Right lobe of liver (tissue), 6 donors: ENCODE data around the gene MYLK4. TPM values are rescaled to one million over a fixed set of nuclear protein-coding genes. Genes with fewer than 3 reads are reported as not detected.

Experiments
- ATAC-seq, 4 donors: fragments of 200-7000 bp; cut with Tn5 transposase; one replicate each; pipeline ENCODE4 v1.9.1; 2020; ENCODE audit warnings: mild to moderate bottlenecking in 4 of 4, moderate library complexity in 4 of 4
- DNase-seq, 3 donors: peaks; one replicate each; pipeline ENCODE4 v3.0.0-alpha.2; 2020
- H3K27ac ChIP-seq, 3 donors: fragments of 200-600 bp; one replicate each; pipeline ENCODE4 v1.8.0; 2022
- H3K27me3 ChIP-seq, 2 donors: fragments of 200-600 bp; one replicate each; pipeline ENCODE4 v1.8.0; 2022
- H3K36me3 ChIP-seq, 4 donors: fragments of 200-600 bp; sonication (generic) in 1 of 4; one replicate each; pipeline versions ENCODE4 v1.5.1 to v1.8.0; 2017 to 2022; ENCODE audit warnings: control low read depth in 1 of 4
- H3K4me1 ChIP-seq, 4 donors: fragments of 200-600 bp; sonication (generic) in 1 of 4; one replicate each; pipeline versions ENCODE4 v1.5.1 to v1.8.0; 2017 to 2022; ENCODE audit warnings: control low read depth in 1 of 4
- H3K4me3 ChIP-seq, 3 donors: fragments of 200-600 bp; one replicate each; pipeline ENCODE4 v1.8.0; 2022
- H3K9me3 ChIP-seq, 4 donors: fragments of 200-600 bp; sonication (generic) in 1 of 4; one replicate each; pipeline versions ENCODE4 v1.5.1 to v1.8.0; 2017 to 2022; ENCODE audit warnings: control low read depth in 1 of 4
- POLR2A ChIP-seq: fragments of 450-650 bp; IDR thresholded peaks from one replicate; pipeline ENCODE4 v1.6.1; 2017; ENCODE audit warnings: antibody characterized with exemption, mild to moderate bottlenecking
- WGBS: methylation state at CpG from one replicate; pipeline ENCODE4 v1.1.6; 2018; ENCODE audit warnings: low coverage, low lambda C conversion rate; ENCODE audit not compliant: insufficient coverage; ENCODE audit errors: missing lambda C conversion rate; 5-methylcytosine and 5-hydroxymethylcytosine counted together
- intact Hi-C, 2 donors: fragments of 100-400 bp; cut with DNase I; formaldehyde crosslinking; loops; one replicate each; pipeline versions ENCODE4 v1.11.2 to v1.14.1; 2022
- total RNA-seq, 6 experiments: library from RNA; depleted of rRNA in 2 of 6; stranded (reverse); fragments of >200 nt in 2 of 6; fragmentation: NEBNext Ultra II Directional in 3 of 6; extraction: Animal tissue kit (Norgen Biotek cat#: 25700) in 3 of 6; gene quantifications; one replicate each; pipeline versions ENCODE4 v1.1.0 to v1.2.4, GENCODE V29; 2016 to 2023
- TF ChIP-seq, protein P1 (sequence below), 4 donors: fragments of 200-600 bp in 3 of 4; fragments of 450-650 bp in 1 of 4; IDR thresholded peaks; one replicate each; pipeline versions ENCODE4 v1.5.1 to v1.8.0; 2016 to 2022; ENCODE audit warnings: antibody characterized with exemption in 4 of 4, mild to moderate bottlenecking in 2 of 4
- donor health status: DM: no; HTN: yes; CAD: no.
- donor health status: DM: no; HTN: no; CAD: no.
- donor health status: DM: no; HTN: no; CAD: no.
- donor health status: DM: no; HTN: yes; CAD: no.
- donor health status: DM: no; HTN: yes; CAD: no.

The MYLK4 gene
- total RNA-seq, 6 experiments from 2014 or later: 0.22 to 0.46 (median 0.27) TPM; not detected in 1

- ATAC-seq (no peak), DNase-seq (no peak)
- WGBS: 77% methylated on average over 1 of the region's 1 CpG
- Histone ChIP-seq H3K36me3 (no peaks in the 10 kb centered on the region), H3K27me3 (no peaks in the 10 kb centered on the region), H3K27ac (no peak overlapping the region), H3K9me3 (no peaks in the 10 kb centered on the region), H3K4me3 (no peak overlapping the region), H3K4me1 (no peaks in the 10 kb centered on the region)
- no peak for TF ChIP-seq POLR2A
- TF ChIP-seq, protein P1, sequence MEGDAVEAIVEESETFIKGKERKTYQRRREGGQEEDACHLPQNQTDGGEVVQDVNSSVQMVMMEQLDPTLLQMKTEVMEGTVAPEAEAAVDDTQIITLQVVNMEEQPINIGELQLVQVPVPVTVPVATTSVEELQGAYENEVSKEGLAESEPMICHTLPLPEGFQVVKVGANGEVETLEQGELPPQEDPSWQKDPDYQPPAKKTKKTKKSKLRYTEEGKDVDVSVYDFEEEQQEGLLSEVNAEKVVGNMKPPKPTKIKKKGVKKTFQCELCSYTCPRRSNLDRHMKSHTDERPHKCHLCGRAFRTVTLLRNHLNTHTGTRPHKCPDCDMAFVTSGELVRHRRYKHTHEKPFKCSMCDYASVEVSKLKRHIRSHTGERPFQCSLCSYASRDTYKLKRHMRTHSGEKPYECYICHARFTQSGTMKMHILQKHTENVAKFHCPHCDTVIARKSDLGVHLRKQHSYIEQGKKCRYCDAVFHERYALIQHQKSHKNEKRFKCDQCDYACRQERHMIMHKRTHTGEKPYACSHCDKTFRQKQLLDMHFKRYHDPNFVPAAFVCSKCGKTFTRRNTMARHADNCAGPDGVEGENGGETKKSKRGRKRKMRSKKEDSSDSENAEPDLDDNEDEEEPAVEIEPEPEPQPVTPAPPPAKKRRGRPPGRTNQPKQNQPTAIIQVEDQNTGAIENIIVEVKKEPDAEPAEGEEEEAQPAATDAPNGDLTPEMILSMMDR (IDR thresholded peaks at IDR 0.05): no peak
- intact Hi-C loops: no loop called here
These were observed 57.5 kb downstream of the MYLK4 start for GRCh38 chr6:2693231-2693630.

- Histone ChIP-seq H3K4me1 (peaks cover 0 to 6% (median 0%) of the 10 kb centered on the region in 4 donors), H3K27ac (no peak overlapping the region), H3K36me3 (no peaks in the 10 kb centered on the region), H3K4me3 (no peak overlapping the region), H3K27me3 (no peaks in the 10 kb centered on the region), H3K9me3 (no peaks in the 10 kb centered on the region)
- intact Hi-C loops: no loop called here
- TF ChIP-seq POLR2A: no peak
- TF ChIP-seq, protein P1 (IDR thresholded peaks at IDR 0.05): no peak
- ATAC-seq (no peak), DNase-seq (no peak)
- WGBS: 85% methylated on average over 8 of the region's 8 CpGs
These were observed 62.2 kb downstream of the MYLK4 start for GRCh38 chr6:2688401-2689064.

DNA sequence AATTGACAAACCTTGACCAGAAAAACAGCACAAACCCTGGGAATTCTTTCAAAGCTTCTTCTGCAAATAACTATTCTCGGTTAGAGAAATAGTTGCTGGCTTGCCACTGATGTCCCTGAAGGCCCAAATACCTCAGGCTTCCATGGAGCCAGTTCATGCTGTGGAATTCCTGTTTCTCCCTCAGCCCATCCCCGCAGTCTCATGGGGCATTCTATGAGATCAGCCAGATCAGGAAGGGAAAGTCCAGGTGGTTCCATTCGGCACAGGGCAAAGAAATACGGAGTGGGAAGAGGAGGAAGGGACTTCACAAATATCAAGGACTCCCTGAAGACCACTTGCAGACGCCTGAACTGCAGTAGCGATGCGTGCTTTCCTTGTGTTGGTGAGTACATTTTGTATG lies 63.3 kb downstream of the MYLK4 start:
- DNase-seq (no peak), ATAC-seq (no peak)
- TF ChIP-seq, protein P1 (IDR thresholded peaks at IDR 0.05): no peak
- no peaks in the 10 kb centered on the region for H3K9me3 ChIP-seq
- H3K4me3 ChIP-seq: no peak overlapping the region
- H3K4me1 ChIP-seq: peaks cover 0 to 6% (median 0%) of the 10 kb centered on the region in 4 donors
- H3K36me3 ChIP-seq: no peaks in the 10 kb centered on the region
- WGBS: 88% methylated on average over 6 of the region's 7 CpGs
- intact Hi-C loops: no loop called here
- H3K27me3 ChIP-seq: no peaks in the 10 kb centered on the region
- no peak overlapping the region for H3K27ac ChIP-seq

- no peak overlapping the region for H3K4me3 ChIP-seq
- no peak for ATAC-seq
- peaks cover 0 to 6% (median 0%) of the 10 kb centered on the region in 4 donors for H3K4me1 ChIP-seq
- 86% methylated on average over 8 of the region's 11 CpGs for WGBS
- no peaks in the 10 kb centered on the region for H3K27me3 ChIP-seq
- DNase-seq: no peak
- H3K27ac ChIP-seq: no peak overlapping the region
- TF ChIP-seq, protein P1 (IDR thresholded peaks at IDR 0.05): no peak
- no peak for TF ChIP-seq POLR2A
- no peaks in the 10 kb centered on the region for H3K9me3 ChIP-seq
- intact Hi-C loops: no loop called here
- H3K36me3 ChIP-seq: no peaks in the 10 kb centered on the region
These were observed 64.2 kb downstream of the MYLK4 start for GRCh38 chr6:2686515-2686914.
